ENCODE data around the gene AKT3.

- TF ChIP-seq CTCF (IDR thresholded peaks at IDR 0.05; ENCODE audit: low read length), result no peak
- TF ChIP-seq EZH2phosphoT487 (IDR thresholded peaks at IDR 0.05; ENCODE audit: low read length), result no peak
Observed at GRCh38 chr1:243882276-243882675, 32.2 kb upstream of the AKT3 start.

All from MM.1S (cell line).